ENCODE results near the gene TUNAR. TPM values are rescaled to one million over a fixed set of nuclear protein-coding genes. Genes with fewer than 3 reads are reported as not detected.

TUNAR gene
- total and polyA plus RNA-seq, 2 experiments from 2014 or later: 23.1 to 56.2 TPM

- TF ChIP-seq REST (IDR thresholded peaks at IDR 0.05; ENCODE audit: unreplicated experiment) (no peak), STAT1 (IDR thresholded peaks at IDR 0.05; ENCODE audit: unreplicated experiment) (no peak), CTCF (conservative IDR thresholded peaks at IDR 0.05; ENCODE audit: low read depth in 2 of 2) (no peak), ZNF114 (CRISPR knock-in tag; IDR thresholded peaks at IDR 0.05) (no peak), POLR2AphosphoS5 (IDR thresholded peaks at IDR 0.05; ENCODE audit: low read depth) (no peak), CREB1 (CRISPR knock-in tag; IDR thresholded peaks at IDR 0.05; ENCODE audit: low read depth) (no peak), JUNB (IDR thresholded peaks at IDR 0.05; ENCODE audit: unreplicated experiment) (no peak), EZH2phosphoT487 (IDR thresholded peaks at IDR 0.05; ENCODE audit: unreplicated experiment) (no peak), ETS1 (IDR thresholded peaks at IDR 0.05) (no peak)
Observed at GRCh38 chr14:95920769-95921438, 44.3 kb downstream of the TUNAR start (continued).

GRCh38 chr14:95922080-95922479, 45.4 kb downstream of the TUNAR start:
- Histone ChIP-seq H3F3A (replicated peaks; ENCODE audit: low read depth) (0 out of 2 replicates have a peak, but pooled peaks cover 4% of the 10 kb centered on the region), H3K27me3 (ENCODE audit: insufficient read depth) (no peaks in the 10 kb centered on the region)
- TF ChIP-seq EZH2 (IDR thresholded peaks at IDR 0.05; ENCODE audit: low read depth, unreplicated experiment) (no peak), ETS1 (IDR thresholded peaks at IDR 0.05) (no peak), ZNF331 (CRISPR knock-in tag; IDR thresholded peaks at IDR 0.05; ENCODE audit: low read depth) (no peak), CTCF (conservative IDR thresholded peaks at IDR 0.05; ENCODE audit: low read depth in 2 of 2) (no peak), STAT1 (IDR thresholded peaks at IDR 0.05; ENCODE audit: unreplicated experiment) (no peak), CREB1 (CRISPR knock-in tag; IDR thresholded peaks at IDR 0.05; ENCODE audit: low read depth) (no peak), EZH2phosphoT487 (IDR thresholded peaks at IDR 0.05; ENCODE audit: unreplicated experiment) (no peak), JUNB (IDR thresholded peaks at IDR 0.05; ENCODE audit: unreplicated experiment) (no peak)

More at GRCh38 chr14:95922080-95922479, 45.4 kb downstream of the TUNAR start:
- no peaks in the 10 kb centered on the region for H4K20me1 ChIP-seq (replicated peaks; ENCODE audit: insufficient read depth)
- no peak overlapping the region for H3K27ac Mint-ChIP-seq
- H3K4me1 ChIP-seq (ENCODE audit: insufficient read depth): peaks cover 31% of the 10 kb centered on the region
- peaks cover 2% of the 10 kb centered on the region for H3K27me3 Mint-ChIP-seq (ENCODE audit: insufficient read depth, low read depth, poor library complexity)
- H3K4me2 ChIP-seq: no peak overlapping the region
- peaks cover 24% of the 10 kb centered on the region for H3K36me3 Mint-ChIP-seq (ENCODE audit: low read depth)
- no peak overlapping the region for H3K4me3 Mint-ChIP-seq
- H3K79me2 ChIP-seq (replicated peaks; ENCODE audit: insufficient read depth): peaks cover under 1% of the 10 kb centered on the region; the same call in 1 of the 2 replicates
- no peak for DNase-seq (ENCODE audit: low spot score)
- no peak for ATAC-seq
- no peaks in the 10 kb centered on the region; the same call in 1 of the 2 replicates for H3K36me3 ChIP-seq (ENCODE audit: insufficient read depth)
- no peak overlapping the region for H3K27ac ChIP-seq (ENCODE audit: low read depth)
- no peak overlapping the region for H3K4me3 ChIP-seq
- H3K9me3 Mint-ChIP-seq: no peaks in the 10 kb centered on the region
- H3K4me1 Mint-ChIP-seq: peaks cover 31% of the 10 kb centered on the region
- no peaks in the 10 kb centered on the region for H3K9me2 ChIP-seq (ENCODE audit: insufficient read depth)
- no peak overlapping the region for H2AFZ ChIP-seq
